Fibroblast of villous mesenchyme (primary cell): ENCODE data around the gene KRTAP2-1. TPM values are rescaled to one million over a fixed set of nuclear protein-coding genes. Genes with fewer than 3 reads are reported as not detected.
A peak's percentile ranks its signal among the peaks of the same experiment; 100 is the strongest.
"Not testable (repeated sequence)": the region's sequence is repeated elsewhere in the genome, so short reads cannot be mapped to it uniquely, and the experiment has no call there.

ENCODE experiments used
- DNase-seq: peaks from one replicate; pipeline ENCODE4 v3.0.0-alpha.2; 2010; ENCODE audit warnings: low read depth
- H3K4me3 ChIP-seq: 2 replicates; pipeline ENCODE4 v1.5.1; 2011; ENCODE audit warnings: low read depth, mild to moderate bottlenecking, low read length
- CTCF ChIP-seq: IDR thresholded peaks from 2 replicates; pipeline ENCODE4 v1.5.1; 2012; ENCODE audit warnings: low read depth, mild to moderate bottlenecking, low read length; ENCODE audit not compliant: insufficient read depth
- total RNA-seq: library from RNA; depleted of rRNA; stranded (reverse); fragments of >200 nt; gene quantifications from 2 replicates; pipeline ENCODE4 v1.2.3, GENCODE V29; 2012

KRTAP2-1 gene
- total RNA-seq, 1 donor = not detected

- no peak for DNase-seq
- no peak for TF ChIP-seq CTCF
- no peak overlapping the region for H3K4me3 ChIP-seq
These were observed 37.2 kb downstream of the KRTAP2-1 start for GRCh38 chr17:41009936-41010335.

GRCh38 chr17:41009301-41009760 lies 37.8 kb downstream of the KRTAP2-1 start:
- TF ChIP-seq CTCF = no peak
- H3K4me3 ChIP-seq = no peak overlapping the region

DNA sequence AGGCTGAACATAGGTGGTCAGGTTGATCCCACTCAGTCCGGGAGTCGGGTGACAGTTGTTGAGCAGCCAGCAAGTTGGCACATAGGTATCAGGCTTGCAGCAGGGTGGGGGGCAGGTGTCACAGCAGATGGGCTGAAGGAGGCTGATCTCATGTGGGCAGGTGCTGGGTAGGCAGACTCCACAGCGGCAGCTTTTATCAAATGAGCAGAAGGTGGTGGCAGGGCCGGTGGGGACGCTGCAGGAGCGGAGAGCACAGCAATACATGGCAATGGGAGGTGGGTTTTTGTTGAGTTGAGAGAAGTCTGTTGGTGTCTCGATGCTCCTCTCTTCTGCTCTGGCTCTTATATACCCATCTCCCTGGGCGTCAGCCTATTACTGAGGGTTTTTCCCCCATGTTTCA lies 38.3 kb downstream of the KRTAP2-1 start, which contains the start of gene KRTAP3-1:
Gene KRTAP3-1, minus strand, starts transcription at position 318 of the 400 bp plus-strand sequence. Its CDS starts 54 bp downstream, at position 264.
- H3K4me3 ChIP-seq = no peak within 1 kb of the TSS
- no peak for TF ChIP-seq CTCF
- DNase-seq = no peak

More at GRCh38 chr17:41009301-41009760, 37.8 kb downstream of the KRTAP2-1 start:
- DNase-seq = no peak

DNA sequence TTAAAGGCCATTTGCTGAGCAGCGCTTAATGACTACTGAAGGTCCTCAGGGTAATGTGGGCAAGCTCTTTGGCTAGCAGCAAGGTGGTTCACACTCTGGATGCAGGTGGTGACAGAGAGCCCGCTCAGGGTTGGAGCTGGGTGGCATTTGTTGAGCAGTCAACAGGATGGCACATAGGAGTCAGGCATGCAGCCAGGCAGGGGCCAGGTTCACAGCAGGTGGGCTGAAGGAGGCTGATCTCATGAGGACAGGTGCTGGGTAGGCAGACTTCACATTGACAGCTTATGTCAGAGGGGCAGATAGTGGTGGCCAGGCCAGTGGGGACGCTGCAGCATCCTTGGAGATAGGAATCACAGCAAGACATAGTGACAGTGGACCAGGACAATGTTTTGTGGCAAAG lies 42.7 kb downstream of the KRTAP2-1 start:
- TF ChIP-seq CTCF = no peak
- DNase-seq = no peak
- H3K4me3 ChIP-seq = no peak overlapping the region

DNA sequence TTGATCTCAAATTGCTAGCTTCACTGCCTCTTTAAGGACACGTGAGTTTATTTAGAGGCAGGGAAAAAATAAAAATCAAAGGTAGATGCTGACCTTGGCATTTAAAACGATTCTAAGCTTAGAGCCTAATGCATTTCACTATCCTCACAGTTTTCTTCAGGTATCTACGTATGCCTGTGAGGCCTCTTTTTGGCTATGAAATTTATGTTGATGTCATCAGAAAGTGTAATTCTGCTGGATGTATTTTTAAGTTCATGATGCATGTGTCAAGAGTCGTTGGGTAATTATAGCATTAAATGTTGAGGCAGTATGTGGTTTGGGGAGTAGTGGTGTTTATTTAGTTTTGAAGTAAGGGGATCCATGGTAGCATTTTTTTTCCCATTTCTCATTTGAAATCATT lies 43.2 kb downstream of the KRTAP2-1 start:
- no peak overlapping the region for H3K4me3 ChIP-seq
- no peak for DNase-seq
- TF ChIP-seq CTCF = no peak

- H3K4me3 ChIP-seq = no peak overlapping the region
- TF ChIP-seq CTCF = no peak
- peak; percentile 58 for DNase-seq
These were observed 44.3 kb downstream of the KRTAP2-1 start for GRCh38 chr17:41002814-41003213.

GRCh38 chr17:41001795-41002194 lies 45.3 kb downstream of the KRTAP2-1 start:
- DNase-seq = no peak
- H3K4me3 ChIP-seq = no peak overlapping the region
- TF ChIP-seq CTCF = no peak

- not testable (repeated sequence) for DNase-seq, H3K4me3 ChIP-seq
These were observed 47.6 kb downstream of the KRTAP2-1 start, which contains the start of gene KRTAP3-2 for GRCh38 chr17:40999563-40999962. TSS of gene KRTAP3-2 (minus strand) at chr17:40999906. CDS start at chr17:40999853, 53 bp downstream.
